ENCODE measurements around the gene GNE.

The GNE gene

DNA sequence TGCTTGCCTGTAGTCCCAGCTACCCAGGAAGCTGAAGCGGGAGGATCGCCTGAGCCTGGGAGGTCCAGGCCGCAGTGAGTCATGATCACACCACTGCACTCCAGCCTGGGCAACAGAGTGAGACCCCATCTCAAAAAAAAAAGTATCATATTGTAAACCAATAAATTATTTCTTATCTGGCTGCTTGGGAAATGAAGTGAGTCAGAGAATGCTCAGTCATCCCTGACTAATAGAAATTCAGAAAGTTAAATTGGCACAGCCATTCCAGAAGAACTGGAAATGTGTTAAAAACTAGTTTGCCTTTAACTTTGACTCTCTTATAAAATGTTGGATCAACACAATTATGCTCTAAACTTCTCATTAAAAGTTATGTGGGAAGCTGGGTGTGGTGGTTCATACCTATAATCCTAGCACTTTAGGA, 9.8 kb upstream of the GNE start:
- DNase-seq (ENCODE audit: low read depth), result no peak
- TF ChIP-seq, protein P1, sequence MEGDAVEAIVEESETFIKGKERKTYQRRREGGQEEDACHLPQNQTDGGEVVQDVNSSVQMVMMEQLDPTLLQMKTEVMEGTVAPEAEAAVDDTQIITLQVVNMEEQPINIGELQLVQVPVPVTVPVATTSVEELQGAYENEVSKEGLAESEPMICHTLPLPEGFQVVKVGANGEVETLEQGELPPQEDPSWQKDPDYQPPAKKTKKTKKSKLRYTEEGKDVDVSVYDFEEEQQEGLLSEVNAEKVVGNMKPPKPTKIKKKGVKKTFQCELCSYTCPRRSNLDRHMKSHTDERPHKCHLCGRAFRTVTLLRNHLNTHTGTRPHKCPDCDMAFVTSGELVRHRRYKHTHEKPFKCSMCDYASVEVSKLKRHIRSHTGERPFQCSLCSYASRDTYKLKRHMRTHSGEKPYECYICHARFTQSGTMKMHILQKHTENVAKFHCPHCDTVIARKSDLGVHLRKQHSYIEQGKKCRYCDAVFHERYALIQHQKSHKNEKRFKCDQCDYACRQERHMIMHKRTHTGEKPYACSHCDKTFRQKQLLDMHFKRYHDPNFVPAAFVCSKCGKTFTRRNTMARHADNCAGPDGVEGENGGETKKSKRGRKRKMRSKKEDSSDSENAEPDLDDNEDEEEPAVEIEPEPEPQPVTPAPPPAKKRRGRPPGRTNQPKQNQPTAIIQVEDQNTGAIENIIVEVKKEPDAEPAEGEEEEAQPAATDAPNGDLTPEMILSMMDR (conservative IDR thresholded peaks at IDR 0.05; ENCODE audit: low read depth, low read length), result no peak
- H3K4me3 ChIP-seq (ENCODE audit: low read length), result no peak overlapping the region

DNA sequence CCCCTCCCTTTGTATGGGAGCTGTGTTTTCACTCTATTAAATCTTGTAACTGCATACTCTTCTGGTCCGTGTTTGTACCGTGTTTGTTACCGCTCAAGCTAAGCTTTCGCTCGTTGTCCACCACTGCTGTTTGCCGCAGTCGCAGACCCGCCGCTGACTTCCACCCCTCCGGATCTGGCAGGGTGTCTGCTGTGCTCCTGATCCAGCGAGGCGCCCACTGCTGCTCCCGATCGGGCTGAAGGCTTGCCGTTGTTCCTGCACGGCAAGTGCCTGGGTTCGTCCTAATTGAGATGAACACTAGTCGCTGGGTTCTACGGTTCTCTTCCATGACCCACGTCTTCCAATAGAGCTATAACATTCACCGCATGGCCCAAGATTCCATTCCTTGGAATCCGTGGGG, 6.6 kb upstream of the GNE start:
- no peak overlapping the region for H3K4me3 ChIP-seq (ENCODE audit: low read length)
- DNase-seq (ENCODE audit: low read depth), result no peak
- TF ChIP-seq, protein P1 (conservative IDR thresholded peaks at IDR 0.05; ENCODE audit: low read depth, low read length), result no peak

DNA sequence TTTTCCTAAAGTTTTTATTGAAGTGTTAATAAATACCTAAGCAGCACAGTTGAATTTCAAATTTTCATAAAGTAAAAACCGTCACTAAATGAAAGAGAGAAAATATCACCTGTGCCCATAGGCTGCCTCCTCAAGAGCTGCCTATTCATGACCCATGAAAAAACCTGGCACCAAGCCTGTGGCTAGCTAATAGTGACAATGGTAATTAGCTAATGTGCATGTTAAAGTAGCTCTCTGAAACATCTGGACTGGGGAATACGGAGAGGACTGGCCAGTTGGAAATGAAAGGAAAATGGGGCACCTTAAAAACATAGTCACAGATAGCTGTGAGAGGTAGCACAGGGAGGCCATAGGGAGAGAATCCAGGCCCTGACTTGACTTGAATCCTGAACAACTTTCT, 5.4 kb upstream of the GNE start:
- TF ChIP-seq, protein P1 (conservative IDR thresholded peaks at IDR 0.05; ENCODE audit: low read depth, low read length), result no peak
- H3K4me3 ChIP-seq (ENCODE audit: low read length), result no peak overlapping the region
- no peak for DNase-seq (ENCODE audit: low read depth)

DNA sequence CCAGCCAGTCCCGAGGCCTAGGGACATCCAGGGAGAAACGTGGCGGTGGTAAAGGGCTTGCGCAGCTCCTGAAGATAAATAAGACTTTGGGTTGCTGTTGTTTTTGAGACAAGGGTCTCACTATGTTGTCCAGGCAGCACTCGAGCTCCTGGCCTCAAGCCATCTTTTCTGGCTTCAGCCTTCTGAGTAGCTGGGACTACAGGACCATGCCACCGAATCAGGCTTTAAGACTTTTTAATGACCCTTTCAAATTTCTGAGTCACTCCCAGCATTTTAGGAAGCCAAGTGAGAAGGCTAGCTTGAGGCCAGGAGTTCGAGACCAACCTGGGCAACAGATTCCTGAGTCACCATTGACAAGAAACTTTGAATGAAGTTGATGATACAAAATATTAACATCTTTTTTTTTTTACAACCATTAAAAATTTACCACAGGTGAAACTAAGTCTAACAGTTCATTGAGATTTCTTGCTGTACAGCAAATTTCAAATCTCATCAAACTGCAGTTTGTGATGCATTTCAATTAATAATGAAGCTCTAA, 817 bp upstream of the GNE start:
- DNase-seq (ENCODE audit: low read depth), result no peak
- TF ChIP-seq, protein P1 (conservative IDR thresholded peaks at IDR 0.05; ENCODE audit: low read depth, low read length), result no peak
- H3K4me3 ChIP-seq (ENCODE audit: low read length), result peak overlapping the region; percentile 68

DNA sequence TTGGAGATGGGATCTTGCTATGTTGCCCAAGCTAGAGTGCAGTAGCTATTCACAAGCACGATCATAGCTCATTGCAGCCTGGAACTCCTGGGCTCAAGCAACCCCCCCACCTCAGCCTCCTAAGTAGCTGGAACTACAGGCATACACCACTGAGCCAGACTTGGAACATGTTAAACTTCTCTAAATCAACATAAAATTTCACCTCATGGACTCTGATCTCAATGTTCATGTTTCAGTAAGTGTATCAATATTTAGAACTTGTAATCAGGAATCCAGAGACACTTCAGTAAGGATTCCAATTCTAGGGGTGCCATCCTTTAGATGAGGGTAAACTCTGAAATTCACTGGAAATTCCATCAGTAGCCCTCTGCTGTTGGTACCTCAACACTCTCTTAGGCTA, 6.8 kb downstream of the GNE start:
- H3K4me3 ChIP-seq (ENCODE audit: low read length), result no peak overlapping the region
- TF ChIP-seq, protein P1 (conservative IDR thresholded peaks at IDR 0.05; ENCODE audit: low read depth, low read length), result no peak
- DNase-seq (ENCODE audit: low read depth), result no peak

DNA sequence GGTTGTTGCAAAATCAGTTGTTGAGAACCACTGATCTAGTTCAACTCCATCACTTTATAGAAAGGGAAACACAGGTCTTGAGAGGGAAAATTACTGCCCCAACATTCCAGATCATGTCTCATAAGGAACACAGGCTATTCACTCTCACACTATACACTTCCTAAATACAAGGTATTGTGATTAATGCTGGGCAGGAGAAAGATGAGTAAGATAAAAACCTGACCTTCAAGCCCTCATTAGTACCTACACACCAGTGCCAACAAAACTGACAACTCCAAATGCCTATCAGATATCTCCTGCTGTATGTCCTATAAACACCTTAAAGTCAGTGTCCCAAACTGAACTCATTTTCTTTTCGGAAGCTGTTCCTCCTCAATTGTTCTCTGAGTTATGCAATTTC, 8.2 kb downstream of the GNE start:
- TF ChIP-seq, protein P1 (conservative IDR thresholded peaks at IDR 0.05; ENCODE audit: low read depth, low read length), result no peak
- H3K4me3 ChIP-seq (ENCODE audit: low read length), result no peak overlapping the region
- DNase-seq (ENCODE audit: low read depth), result no peak

DNA sequence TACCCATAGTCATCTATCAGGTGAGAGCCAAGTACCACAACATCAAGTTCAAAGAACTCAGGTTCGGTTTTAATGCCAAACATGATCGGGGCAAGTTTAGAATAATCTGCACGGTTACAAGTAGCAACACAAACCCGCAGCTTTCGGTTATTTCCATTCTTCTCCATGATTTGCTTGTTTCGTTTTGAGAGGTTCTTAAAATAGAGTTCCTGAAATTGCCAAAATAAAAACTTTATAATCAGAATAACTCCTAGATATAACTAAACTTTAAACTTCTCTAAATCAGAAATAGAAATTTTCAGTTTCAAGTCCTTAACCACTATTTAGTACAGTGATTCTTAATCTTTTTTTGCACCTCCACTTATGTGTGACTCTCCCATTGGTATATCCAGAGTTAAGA, 9.1 kb downstream of the GNE start:
- TF ChIP-seq, protein P1 (conservative IDR thresholded peaks at IDR 0.05; ENCODE audit: low read depth, low read length), result no peak
- DNase-seq (ENCODE audit: low read depth), result no peak
- H3K4me3 ChIP-seq (ENCODE audit: low read length), result no peak overlapping the region

Data from retinal pigment epithelial cell (primary cell).